Natural killer cell (primary cell): Measurements from ENCODE around the gene POU1F1. TPM values are rescaled to one million over a fixed set of nuclear protein-coding genes. Genes with fewer than 3 reads are reported as not detected.

Source experiments
- ATAC-seq, 3 donors: fragments of 150-1000 bp in 2 of 3; fragments of 200-7000 bp in 1 of 3; cut with Tn5 transposase; 1 replicate in 1 of 3; 2 replicates in 2 of 3; pipeline ENCODE4 v1.10.0; 2021; ENCODE audit warnings: mild to moderate bottlenecking in 2 of 3, moderate library complexity in 2 of 3
- DNase-seq, 2 donors: peaks; one replicate each; pipeline versions ENCODE4 v3.0.0 to v3.0.0-alpha.2; 2013 to 2021; ENCODE audit warnings: mixed read lengths in 1 of 2
- H3K27ac ChIP-seq: one replicate; pipeline ENCODE4 v1.5.1; 2013; ENCODE audit warnings: mild to moderate bottlenecking, low read length
- H3K27me3 ChIP-seq: one replicate; pipeline ENCODE4 v1.6.1; 2013; ENCODE audit warnings: low read length; ENCODE audit not compliant: control insufficient read depth, insufficient read depth
- H3K36me3 ChIP-seq: one replicate; pipeline ENCODE4 v1.6.1; 2013; ENCODE audit warnings: low read length; ENCODE audit not compliant: control insufficient read depth, insufficient read depth
- H3K4me1 ChIP-seq: one replicate; pipeline ENCODE4 v1.6.1; 2013; ENCODE audit warnings: low read length; ENCODE audit not compliant: control insufficient read depth, insufficient read depth
- H3K4me3 ChIP-seq: one replicate; pipeline ENCODE4 v1.5.1; 2013; ENCODE audit warnings: low read length
- H3K9me3 ChIP-seq: one replicate; pipeline ENCODE4 v1.6.1; 2013; ENCODE audit warnings: low read length; ENCODE audit not compliant: control insufficient read depth, insufficient read depth
- H3K27ac Mint-ChIP-seq, 2 donors: one replicate each; pipeline ENCODE4 v1.8.0; 2022; ENCODE audit warnings: mild to moderate bottlenecking in 2 of 2, mixed read lengths in 2 of 2, moderate library complexity in 1 of 2
- H3K27me3 Mint-ChIP-seq, 2 donors: one replicate each; pipeline ENCODE4 v1.8.0; 2022; ENCODE audit warnings: low read depth in 2 of 2, mixed read lengths in 2 of 2
- H3K36me3 Mint-ChIP-seq: one replicate; pipeline ENCODE4 v1.8.0; 2022; ENCODE audit warnings: mixed read lengths
- H3K4me1 Mint-ChIP-seq, 2 donors: one replicate each; pipeline ENCODE4 v1.8.0; 2022; ENCODE audit warnings: mixed read lengths in 2 of 2
- H3K4me3 Mint-ChIP-seq: one replicate; pipeline ENCODE4 v1.8.0; 2022; ENCODE audit warnings: mild to moderate bottlenecking, moderate library complexity, mixed read lengths
- H3K9me3 Mint-ChIP-seq, 2 donors: one replicate each; pipeline ENCODE4 v1.8.0; 2022; ENCODE audit warnings: mixed read lengths in 2 of 2
- WGBS: methylation state at CpG from one replicate; pipeline ENCODE4 v1.1.7; 2013; ENCODE audit warnings: missing lambda C conversion rate; ENCODE audit not compliant: insufficient coverage; 5-methylcytosine and 5-hydroxymethylcytosine counted together
- intact Hi-C: fragments of 100-400 bp; cut with micrococcal nuclease; formaldehyde crosslinking; loops from one replicate; pipeline ENCODE4 v1.14.2; 2022
- total RNA-seq, 4 donors: library from RNA; stranded (reverse); fragments of 120-200 nt in 1 of 4; gene quantifications; one replicate each; pipeline versions ENCODE4 v1.2.3 to v1.2.4, GENCODE V29; 2013 to 2022
- TF ChIP-seq, protein P1 (sequence below): fragments of 200-600 bp; IDR thresholded peaks from one replicate; pipeline ENCODE4 v1.8.0; 2022; ENCODE audit warnings: antibody characterized with exemption

The POU1F1 gene, protein sequence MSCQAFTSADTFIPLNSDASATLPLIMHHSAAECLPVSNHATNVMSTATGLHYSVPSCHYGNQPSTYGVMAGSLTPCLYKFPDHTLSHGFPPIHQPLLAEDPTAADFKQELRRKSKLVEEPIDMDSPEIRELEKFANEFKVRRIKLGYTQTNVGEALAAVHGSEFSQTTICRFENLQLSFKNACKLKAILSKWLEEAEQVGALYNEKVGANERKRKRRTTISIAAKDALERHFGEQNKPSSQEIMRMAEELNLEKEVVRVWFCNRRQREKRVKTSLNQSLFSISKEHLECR
- not detected for total RNA-seq
- total RNA-seq (2013) = not detected

DNA sequence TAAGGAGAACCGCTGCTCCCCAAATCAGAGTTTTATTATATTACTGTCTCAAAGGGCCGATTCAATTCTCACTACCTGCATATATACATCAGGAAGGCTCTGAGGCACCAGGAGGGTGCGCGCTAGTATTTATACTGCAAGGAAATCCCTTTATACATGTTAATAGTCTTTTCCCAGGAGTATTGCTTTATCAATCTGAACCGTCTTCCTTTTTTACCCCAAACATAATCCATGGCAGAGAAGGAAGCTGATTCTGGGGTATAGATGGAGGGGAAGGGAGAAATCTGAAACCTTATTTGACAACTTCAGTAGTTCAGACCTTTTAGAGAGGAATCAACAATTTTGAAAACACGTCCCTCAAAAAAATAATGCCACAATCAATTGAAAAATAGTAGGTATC is at the start of gene POU1F1:
Gene POU1F1, minus strand, starts transcription at position 101 of the 400 bp plus-strand sequence. CDS start 122 bp downstream, outside the sequence.
- Histone ChIP-seq H3K4me3 (no peak within 1 kb of the TSS), H3K4me1 (no peaks in the 10 kb centered on the region), H3K27ac (no peak within 1 kb of the TSS), H3K9me3 (no peaks in the 10 kb centered on the region), H3K36me3 (no peaks in the 10 kb centered on the region), H3K27me3 (no peaks in the 10 kb centered on the region)
- Mint-ChIP-seq H3K36me3 (no peaks in the 10 kb centered on the region), H3K4me1 (peaks cover 11 to 12% of the 10 kb centered on the region in 2 donors), H3K4me3 (no peak within 1 kb of the TSS), H3K27me3 (peaks cover 0 to 2% of the 10 kb centered on the region in 2 donors), H3K9me3 (no peaks in the 10 kb centered on the region), H3K27ac (no peak within 1 kb of the TSS)
- no peak for ATAC-seq
- no peak for DNase-seq
- WGBS = 96% methylated on average over 4 of the region's 6 CpGs
- intact Hi-C loops = no loop called here
- TF ChIP-seq, protein P1, sequence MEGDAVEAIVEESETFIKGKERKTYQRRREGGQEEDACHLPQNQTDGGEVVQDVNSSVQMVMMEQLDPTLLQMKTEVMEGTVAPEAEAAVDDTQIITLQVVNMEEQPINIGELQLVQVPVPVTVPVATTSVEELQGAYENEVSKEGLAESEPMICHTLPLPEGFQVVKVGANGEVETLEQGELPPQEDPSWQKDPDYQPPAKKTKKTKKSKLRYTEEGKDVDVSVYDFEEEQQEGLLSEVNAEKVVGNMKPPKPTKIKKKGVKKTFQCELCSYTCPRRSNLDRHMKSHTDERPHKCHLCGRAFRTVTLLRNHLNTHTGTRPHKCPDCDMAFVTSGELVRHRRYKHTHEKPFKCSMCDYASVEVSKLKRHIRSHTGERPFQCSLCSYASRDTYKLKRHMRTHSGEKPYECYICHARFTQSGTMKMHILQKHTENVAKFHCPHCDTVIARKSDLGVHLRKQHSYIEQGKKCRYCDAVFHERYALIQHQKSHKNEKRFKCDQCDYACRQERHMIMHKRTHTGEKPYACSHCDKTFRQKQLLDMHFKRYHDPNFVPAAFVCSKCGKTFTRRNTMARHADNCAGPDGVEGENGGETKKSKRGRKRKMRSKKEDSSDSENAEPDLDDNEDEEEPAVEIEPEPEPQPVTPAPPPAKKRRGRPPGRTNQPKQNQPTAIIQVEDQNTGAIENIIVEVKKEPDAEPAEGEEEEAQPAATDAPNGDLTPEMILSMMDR = no peak

DNA sequence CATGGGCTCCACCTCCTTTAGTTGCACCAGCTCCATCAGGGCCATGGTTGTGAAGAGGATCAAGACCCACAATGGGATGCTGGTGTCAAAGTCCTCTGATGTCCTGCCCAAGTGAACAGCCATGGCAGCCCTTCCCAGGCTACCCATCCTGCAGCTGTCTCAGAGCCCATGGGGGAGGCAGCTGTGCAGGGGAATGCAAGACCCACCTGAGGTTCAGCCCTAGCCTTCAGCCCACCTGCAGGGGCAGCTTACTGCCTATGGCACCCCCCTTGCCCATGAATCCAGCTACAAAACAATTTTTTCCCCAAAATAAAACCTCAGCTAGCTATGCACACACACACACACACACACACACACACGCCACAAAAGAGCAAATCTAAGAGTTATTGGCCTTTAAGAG is 48.2 kb upstream of the POU1F1 start:
- H3K4me3 Mint-ChIP-seq = no peak overlapping the region
- peaks cover 3 to 13% of the 10 kb centered on the region in 2 donors for H3K27me3 Mint-ChIP-seq
- peaks cover 2 to 3% of the 10 kb centered on the region in 2 donors for H3K9me3 Mint-ChIP-seq
- DNase-seq (no peak), ATAC-seq (no peak)
- Histone ChIP-seq H3K27me3 (peaks cover under 1% of the 10 kb centered on the region), H3K36me3 (no peaks in the 10 kb centered on the region), H3K9me3 (no peaks in the 10 kb centered on the region), H3K4me3 (no peak overlapping the region), H3K4me1 (no peaks in the 10 kb centered on the region), H3K27ac (no peak overlapping the region)
- no CpG with 5 or more reads among the region's 1 CpG for WGBS
- H3K36me3 Mint-ChIP-seq = no peaks in the 10 kb centered on the region
- no peak overlapping the region for H3K27ac Mint-ChIP-seq
- intact Hi-C loops = no loop called here
- TF ChIP-seq, protein P1 = no peak
- H3K4me1 Mint-ChIP-seq = no peaks in the 10 kb centered on the region

DNA sequence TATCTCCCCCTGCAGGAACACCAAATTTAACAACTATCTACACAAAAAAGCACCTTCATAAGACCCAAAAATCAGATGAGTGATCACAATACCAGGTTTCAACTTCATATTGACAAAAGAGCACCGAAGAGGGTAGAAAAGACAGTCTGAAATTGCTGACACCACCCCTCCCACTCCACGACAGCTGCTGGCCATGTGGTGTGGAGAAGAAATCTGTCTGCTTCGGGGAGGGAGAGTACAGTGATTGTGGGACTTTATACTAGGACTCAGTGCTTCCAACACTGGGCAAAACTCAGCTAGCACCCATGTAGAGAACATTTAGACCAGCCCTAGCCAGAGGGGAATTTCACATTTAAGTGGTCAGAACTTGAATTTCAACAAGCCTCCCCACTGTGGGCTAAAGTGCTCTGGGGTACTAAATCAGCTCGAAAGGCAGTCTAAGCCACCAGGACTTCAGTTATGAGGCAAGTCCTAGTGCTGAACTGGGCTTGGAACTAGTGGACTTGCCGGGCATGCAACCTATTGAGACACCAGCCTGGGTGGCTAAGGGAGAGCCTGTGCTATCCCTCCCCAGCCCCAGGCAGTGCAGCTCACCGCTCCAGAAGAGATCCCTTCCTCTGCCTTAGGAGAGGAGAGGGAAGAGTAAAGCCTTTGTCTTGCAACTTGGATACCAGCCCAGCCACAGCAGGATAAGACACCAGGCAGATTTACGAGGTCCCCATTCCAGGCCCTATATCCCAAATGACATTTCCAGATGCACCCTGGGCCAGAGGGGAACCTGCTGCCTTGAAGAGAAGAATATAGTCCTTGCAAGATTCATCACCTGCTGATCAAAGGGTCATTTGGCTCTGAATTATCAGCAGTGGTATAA is 44.6 kb upstream of the POU1F1 start:
- TF ChIP-seq, protein P1 = no peak
- no peaks in the 10 kb centered on the region for H3K4me1 Mint-ChIP-seq
- H3K4me1 ChIP-seq = no peaks in the 10 kb centered on the region
- peaks cover 2 to 3% of the 10 kb centered on the region in 2 donors for H3K9me3 Mint-ChIP-seq
- H3K27ac Mint-ChIP-seq = no peak overlapping the region
- no peaks in the 10 kb centered on the region for H3K36me3 Mint-ChIP-seq
- ATAC-seq (no peak), DNase-seq (no peak)
- no peaks in the 10 kb centered on the region for H3K36me3 ChIP-seq
- H3K27me3 Mint-ChIP-seq = peaks cover 3 to 17% of the 10 kb centered on the region in 2 donors
- no peak overlapping the region for H3K27ac ChIP-seq
- WGBS = 82% methylated on average over 5 of the region's 7 CpGs
- H3K4me3 Mint-ChIP-seq = no peak overlapping the region
- no peak overlapping the region for H3K4me3 ChIP-seq
- H3K9me3 ChIP-seq = no peaks in the 10 kb centered on the region
- peaks cover 2% of the 10 kb centered on the region for H3K27me3 ChIP-seq
- intact Hi-C loops = no loop called here
